ENCODE results near the gene PP2D1. TPM values are rescaled to one million over a fixed set of nuclear protein-coding genes. Genes with fewer than 3 reads are reported as not detected.

Gene PP2D1
- total RNA-seq, 1 experiment from 2014 or later: not detected

- no peaks in the 10 kb centered on the region for H3K9me2 ChIP-seq (ENCODE audit: insufficient read depth)
- BruUV-seq (replicated peaks): no TSS peak
- no peak overlapping the region for H3K27ac ChIP-seq (ENCODE audit: low read depth, low read length)
- H3K9me3 ChIP-seq (ENCODE audit: control insufficient read depth in 1 of 2, insufficient read depth in 1 of 2, low read depth in 1 of 2, low read length in 2 of 2): no peaks in the 10 kb centered on the region
- H3K4me1 ChIP-seq (ENCODE audit: control insufficient read depth in 1 of 2, insufficient read depth in 2 of 2, low read length in 2 of 2): peaks cover 7 to 14% of the 10 kb centered on the region in 2 experiments; a peak in 3 of 4 replicates
- no peaks in the 10 kb centered on the region for H3K27me3 ChIP-seq (ENCODE audit: insufficient read depth, low read length)
- ATAC-seq (no peak), DNase-seq (ENCODE audit: low read depth, low spot score) (no peak)
- RAD21 ChIA-PET (ENCODE audit: low non-redundant PET in 1 of 2, low total read pairs in 2 of 2, uncharacterized antibody in 2 of 2, unreplicated experiment in 2 of 2): no interaction called here
- H4K20me1 ChIP-seq (ENCODE audit: insufficient read depth): peaks cover 4% of the 10 kb centered on the region; the same call in 1 of the 2 replicates
- no peak overlapping the region for H3K9ac ChIP-seq (ENCODE audit: low read length)
- H3K79me2 ChIP-seq (ENCODE audit: insufficient read depth, low read length): peaks cover 33% of the 10 kb centered on the region
- POLR2A ChIA-PET: no interaction called here
- H3K4me2 ChIP-seq (ENCODE audit: low read length): peak overlapping the region; percentile 85
- intact Hi-C loops (cut with micrococcal nuclease): loop anchor here (5.0 kb wide), 1 partner anchor 242 kb away; the partner anchor contains the start of gene SGO1
- H2AFZ ChIP-seq (ENCODE audit: low read depth, low read length, poor library complexity, severe bottlenecking): no peak overlapping the region
- no peaks in the 10 kb centered on the region for H3K36me3 ChIP-seq (ENCODE audit: control insufficient read depth in 1 of 2, insufficient read depth in 2 of 2, low read length in 2 of 2)
- H3K4me3 ChIP-seq (replicated peaks in 1 of 2; ENCODE audit: low read depth in 1 of 2, low read length in 2 of 2): peak overlapping the region in 1 of 2 experiments; percentile 89; a peak in 1 of 4 replicates
- TF ChIP-seq SIN3A (IDR thresholded peaks at IDR 0.05; ENCODE audit: low read depth) (no peak), MAX (IDR thresholded peaks at IDR 0.05) (no peak), RAD21 (IDR thresholded peaks at IDR 0.05; ENCODE audit: low read depth) (no peak), JUND (IDR thresholded peaks at IDR 0.05) (no peak), ZNF274 (IDR thresholded peaks at IDR 0.05; ENCODE audit: low read depth, low read length) (no peak), SP1 (IDR thresholded peaks at IDR 0.05; ENCODE audit: low read depth) (no peak), EZH2 (IDR thresholded peaks at IDR 0.05) (no peak), POLR2AphosphoS5 (IDR thresholded peaks at IDR 0.05; ENCODE audit: low read depth, low read length) (no peak)
- TF ChIP-seq, protein P1, sequence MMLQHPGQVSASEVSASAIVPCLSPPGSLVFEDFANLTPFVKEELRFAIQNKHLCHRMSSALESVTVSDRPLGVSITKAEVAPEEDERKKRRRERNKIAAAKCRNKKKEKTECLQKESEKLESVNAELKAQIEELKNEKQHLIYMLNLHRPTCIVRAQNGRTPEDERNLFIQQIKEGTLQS (IDR thresholded peaks at IDR 0.05): no peak
- CTCF ChIA-PET: no interaction called here
Measured at GRCh38 chr3:19945534-19945933, 66.5 kb downstream of the PP2D1 start.

DNA sequence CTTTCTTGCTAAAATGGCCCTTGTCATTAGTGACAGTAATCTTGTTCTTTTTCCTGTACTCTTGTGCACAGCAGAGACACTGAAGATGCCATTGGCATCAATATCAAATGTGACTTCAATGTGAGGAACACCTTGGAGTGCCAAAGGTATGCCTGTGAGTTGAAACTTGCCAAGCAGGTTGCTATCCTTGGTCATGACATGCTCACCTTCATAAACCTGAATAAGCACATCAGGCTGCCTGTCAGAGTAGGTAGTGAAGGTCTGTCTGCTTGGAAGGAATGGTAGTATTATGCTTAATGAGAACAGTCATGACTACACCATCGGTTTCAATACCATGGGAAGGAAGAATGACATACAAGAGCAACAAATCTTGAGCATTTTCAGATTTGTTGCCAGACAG is 71.4 kb downstream of the PP2D1 start:
- H4K20me1 ChIP-seq (ENCODE audit: insufficient read depth): no peaks in the 10 kb centered on the region
- no TSS peak for BruUV-seq (replicated peaks)
- no peak overlapping the region for H3K9ac ChIP-seq (ENCODE audit: low read length)
- intact Hi-C loops (cut with micrococcal nuclease): no loop called here
- ChIA-PET POLR2A (no interaction called here), RAD21 (ENCODE audit: low non-redundant PET in 1 of 2, low total read pairs in 2 of 2, uncharacterized antibody in 2 of 2, unreplicated experiment in 2 of 2) (no interaction called here), CTCF (no interaction called here)
- no peak for DNase-seq (ENCODE audit: low read depth, low spot score)
- no peaks in the 10 kb centered on the region for H3K9me2 ChIP-seq (ENCODE audit: insufficient read depth)
- H3K4me3 ChIP-seq (replicated peaks in 1 of 2; ENCODE audit: low read depth in 1 of 2, low read length in 2 of 2): no peak overlapping the region
- no peak for ATAC-seq
- H3K9me3 ChIP-seq (ENCODE audit: control insufficient read depth in 1 of 2, insufficient read depth in 1 of 2, low read depth in 1 of 2, low read length in 2 of 2): no peaks in the 10 kb centered on the region
- H3K36me3 ChIP-seq (ENCODE audit: control insufficient read depth in 1 of 2, insufficient read depth in 2 of 2, low read length in 2 of 2): no peaks in the 10 kb centered on the region
- H3K4me1 ChIP-seq (ENCODE audit: control insufficient read depth in 1 of 2, insufficient read depth in 2 of 2, low read length in 2 of 2): no peaks in the 10 kb centered on the region
- H3K79me2 ChIP-seq (ENCODE audit: insufficient read depth, low read length): no peaks in the 10 kb centered on the region
- H3K27ac ChIP-seq (ENCODE audit: low read depth, low read length): no peak overlapping the region
- no peak overlapping the region for H3K4me2 ChIP-seq (ENCODE audit: low read length)
- no peaks in the 10 kb centered on the region for H3K27me3 ChIP-seq (ENCODE audit: insufficient read depth, low read length)
- no peak overlapping the region for H2AFZ ChIP-seq (ENCODE audit: low read depth, low read length, poor library complexity, severe bottlenecking)
- TF ChIP-seq CBX3 (IDR thresholded peaks at IDR 0.05; ENCODE audit: low read depth): no peak
- TF ChIP-seq JUND (IDR thresholded peaks at IDR 0.05): no peak
- TF ChIP-seq TCF7L2 (IDR thresholded peaks at IDR 0.05; ENCODE audit: borderline replicate concordance, extremely low read depth, insufficient read depth, insufficient read length): no peak
- TF ChIP-seq ELF1 (IDR thresholded peaks at IDR 0.05; ENCODE audit: borderline replicate concordance, low read depth): no peak
- no peak for TF ChIP-seq YY1 (IDR thresholded peaks at IDR 0.05; ENCODE audit: extremely low read depth, insufficient replicate concordance, low read depth, low read length)
- no peak for TF ChIP-seq FOSL1 (IDR thresholded peaks at IDR 0.05; ENCODE audit: low read depth)
- TF ChIP-seq RAD21 (IDR thresholded peaks at IDR 0.05; ENCODE audit: low read depth): no peak
- no peak for TF ChIP-seq ZNF274 (IDR thresholded peaks at IDR 0.05; ENCODE audit: low read depth, low read length)
- TF ChIP-seq, protein P1 (IDR thresholded peaks at IDR 0.05): no peak
- TF ChIP-seq SP1 (IDR thresholded peaks at IDR 0.05; ENCODE audit: low read depth): no peak
- TF ChIP-seq, protein P2, sequence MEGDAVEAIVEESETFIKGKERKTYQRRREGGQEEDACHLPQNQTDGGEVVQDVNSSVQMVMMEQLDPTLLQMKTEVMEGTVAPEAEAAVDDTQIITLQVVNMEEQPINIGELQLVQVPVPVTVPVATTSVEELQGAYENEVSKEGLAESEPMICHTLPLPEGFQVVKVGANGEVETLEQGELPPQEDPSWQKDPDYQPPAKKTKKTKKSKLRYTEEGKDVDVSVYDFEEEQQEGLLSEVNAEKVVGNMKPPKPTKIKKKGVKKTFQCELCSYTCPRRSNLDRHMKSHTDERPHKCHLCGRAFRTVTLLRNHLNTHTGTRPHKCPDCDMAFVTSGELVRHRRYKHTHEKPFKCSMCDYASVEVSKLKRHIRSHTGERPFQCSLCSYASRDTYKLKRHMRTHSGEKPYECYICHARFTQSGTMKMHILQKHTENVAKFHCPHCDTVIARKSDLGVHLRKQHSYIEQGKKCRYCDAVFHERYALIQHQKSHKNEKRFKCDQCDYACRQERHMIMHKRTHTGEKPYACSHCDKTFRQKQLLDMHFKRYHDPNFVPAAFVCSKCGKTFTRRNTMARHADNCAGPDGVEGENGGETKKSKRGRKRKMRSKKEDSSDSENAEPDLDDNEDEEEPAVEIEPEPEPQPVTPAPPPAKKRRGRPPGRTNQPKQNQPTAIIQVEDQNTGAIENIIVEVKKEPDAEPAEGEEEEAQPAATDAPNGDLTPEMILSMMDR (IDR thresholded peaks at IDR 0.05 in 2 of 3, conservative IDR thresholded peaks at IDR 0.05 in 1 of 3; ENCODE audit: borderline replicate concordance in 1 of 3, insufficient read depth in 1 of 3, low read depth in 2 of 3, low read length in 2 of 3): no peak
- TF ChIP-seq EGR1 (IDR thresholded peaks at IDR 0.05; ENCODE audit: low read depth): no peak
